GM21390 (cell line): ENCODE results near the gene NCF4.

ENCODE experiments used
- ATAC-seq: cut with Tn5 transposase; IDR thresholded peaks from one replicate; pipeline ENCODE4 v1.9.1; 2021; ENCODE audit not compliant: unreplicated experiment

The NCF4 gene

GRCh38 chr22:36860821-36861659 lies at the start of gene NCF4:
Gene NCF4, plus strand, starts transcription at chr22:36861006. Its CDS starts 166 bp downstream, at chr22:36861172.
- peak; percentile 65 for ATAC-seq

- no peak for ATAC-seq
These were observed 49.6 kb upstream of the NCF4 start for GRCh38 chr22:36811094-36811800.

- ATAC-seq: no peak
These were observed 46.0 kb upstream of the NCF4 start for GRCh38 chr22:36814801-36815200.

GRCh38 chr22:36815558-36816338 lies 45.1 kb upstream of the NCF4 start:
- ATAC-seq: no peak

- no peak for ATAC-seq
These were observed 44.5 kb upstream of the NCF4 start for GRCh38 chr22:36816339-36816635.

- no peak for ATAC-seq
These were observed 43.9 kb upstream of the NCF4 start, which contains the start of gene PVALB for GRCh38 chr22:36816636-36817524. Gene PVALB, minus strand, starts transcription at chr22:36817035. Its CDS starts 30 bp downstream, at chr22:36817005.

- no peak for ATAC-seq
These were observed 43.3 kb upstream of the NCF4 start for GRCh38 chr22:36817525-36817848.

- no peak for ATAC-seq
These were observed 42.7 kb upstream of the NCF4 start for GRCh38 chr22:36818010-36818642.

- ATAC-seq: no peak
These were observed 41.7 kb upstream of the NCF4 start for GRCh38 chr22:36819112-36819511.

GRCh38 chr22:36822581-36822980 lies 38.2 kb upstream of the NCF4 start:
- no peak for ATAC-seq

- no peak for ATAC-seq
These were observed 37.5 kb upstream of the NCF4 start for GRCh38 chr22:36823186-36823839.

GRCh38 chr22:36824655-36825054 lies 36.2 kb upstream of the NCF4 start:
- no peak for ATAC-seq

GRCh38 chr22:36826262-36826661 lies 34.5 kb upstream of the NCF4 start:
- ATAC-seq: no peak

- ATAC-seq: no peak
These were observed 32.0 kb upstream of the NCF4 start for GRCh38 chr22:36828815-36829214.

GRCh38 chr22:36829370-36830002 lies 31.3 kb upstream of the NCF4 start:
- no peak for ATAC-seq

- no peak for ATAC-seq
These were observed 30.2 kb upstream of the NCF4 start for GRCh38 chr22:36830601-36831000.

GRCh38 chr22:36831206-36831605 lies 29.6 kb upstream of the NCF4 start:
- ATAC-seq: no peak

- ATAC-seq: no peak
These were observed 29.1 kb upstream of the NCF4 start for GRCh38 chr22:36831717-36832116.

GRCh38 chr22:36833073-36833472 lies 27.7 kb upstream of the NCF4 start:
- no peak for ATAC-seq
